Caco-2 (cell line): ENCODE measurements around the gene RAD23B. TPM values are rescaled to one million over a fixed set of nuclear protein-coding genes. Genes with fewer than 3 reads are reported as not detected.

ENCODE experiments used
- BruUV-seq: library from RNA; stranded (reverse); fragments of 400-500 nt; replicated peaks from 2 replicates; lab custom pipeline; 2021; lab: Mats Ljungman, UMichigan
- CTCF ChIA-PET: fragments of 300-600 bp; sonication (Branson Sonifier 250); formaldehyde crosslinking; loops from one replicate; lab custom pipeline; 2022; ENCODE audit warnings: antibody characterized with exemption; lab: Charles Lee
- POLR2A ChIA-PET: fragments of 300-600 bp; sonication (Branson Sonifier 250); formaldehyde crosslinking; loops from one replicate; lab custom pipeline; 2022; ENCODE audit warnings: antibody characterized with exemption; lab: Charles Lee
- DNase-seq, 2 experiments: peaks; one replicate each; pipeline versions ENCODE4 v3.0.0 to v3.0.0-alpha.2; 2020 to 2022
- H3K27me3 ChIP-seq: replicated peaks from 2 replicates; pipeline ENCODE4 v1.6.0; 2011; ENCODE audit warnings: low read length; ENCODE audit not compliant: control insufficient read depth, insufficient read depth
- H3K36me3 ChIP-seq: 2 replicates; pipeline ENCODE4 v1.5.1; 2011; ENCODE audit warnings: low read length; ENCODE audit not compliant: control insufficient read depth, insufficient read depth
- H3K4me1 ChIP-seq: fragments of 250-450 bp; sonication (Bioruptor Pico); 2 replicates; pipeline ENCODE4 v1.5.1; 2020; ENCODE audit warnings: mild to moderate bottlenecking
- H3K4me3 ChIP-seq: 2 replicates; pipeline ENCODE4 v1.5.1; 2011; ENCODE audit warnings: low read depth, mild to moderate bottlenecking, control low read depth, low read length
- H3K9me3 ChIP-seq: fragments of 250-450 bp; sonication (Bioruptor Pico); 2 replicates; pipeline ENCODE4 v1.5.1; 2020; ENCODE audit warnings: mild to moderate bottlenecking, moderate library complexity
- H3K27ac Mint-ChIP-seq: one replicate; pipeline ENCODE4 v1.8.0; 2022; ENCODE audit warnings: mixed read lengths; ENCODE audit not compliant: unreplicated experiment
- H3K27me3 Mint-ChIP-seq: one replicate; pipeline ENCODE4 v1.8.0; 2022; ENCODE audit warnings: mixed read lengths; ENCODE audit not compliant: insufficient read depth, unreplicated experiment
- H3K36me3 Mint-ChIP-seq: one replicate; pipeline ENCODE4 v1.8.0; 2022; ENCODE audit warnings: mild to moderate bottlenecking, mixed read lengths; ENCODE audit not compliant: insufficient read depth, unreplicated experiment
- H3K4me1 Mint-ChIP-seq: one replicate; pipeline ENCODE4 v1.8.0; 2022; ENCODE audit warnings: low read depth, mixed read lengths; ENCODE audit not compliant: unreplicated experiment
- H3K4me3 Mint-ChIP-seq: one replicate; pipeline ENCODE4 v1.8.0; 2022; ENCODE audit warnings: mild to moderate bottlenecking, moderate library complexity, mixed read lengths; ENCODE audit not compliant: unreplicated experiment
- H3K9me3 Mint-ChIP-seq: one replicate; pipeline ENCODE4 v1.8.0; 2022; ENCODE audit warnings: mixed read lengths; ENCODE audit not compliant: unreplicated experiment
- CTCF ChIP-seq, 2 experiments: fragments of 200-600 bp in 1 of 2; IDR thresholded peaks; 1 replicate in 1 of 2; 2 replicates in 1 of 2; pipeline versions ENCODE4 v1.5.1 to v1.8.0; 2011 to 2022; ENCODE audit warnings: antibody characterized with exemption in 1 of 2, control low read depth in 1 of 2, inconsistent platforms in 1 of 2, low read depth in 1 of 2, low read length in 1 of 2, mild to moderate bottlenecking in 1 of 2, moderate library complexity in 1 of 2; ENCODE audit not compliant: insufficient read depth in 1 of 2, severe bottlenecking in 1 of 2, unreplicated experiment in 1 of 2
- intact Hi-C: fragments of 100-400 bp; cut with micrococcal nuclease; formaldehyde crosslinking; loops from one replicate; pipeline ENCODE4 v1.10.0; 2022; ENCODE audit not compliant: unreplicated experiment
- total RNA-seq: library from RNA; stranded (reverse); gene quantifications from 2 replicates; pipeline ENCODE4 v1.2.3, GENCODE V29; 2022

RAD23B gene
- total RNA-seq, 1 experiment from 2014 or later, result 188 TPM

GRCh38 chr9:107266624-107267368 is 16.3 kb upstream of the RAD23B start:
- H3K27ac Mint-ChIP-seq, result no peak overlapping the region
- ChIA-PET POLR2A (no interaction called here), CTCF (no interaction called here)
- no peaks in the 10 kb centered on the region for H3K9me3 Mint-ChIP-seq
- Histone ChIP-seq H3K4me3 (no peak overlapping the region), H3K4me1 (peaks cover 20% of the 10 kb centered on the region), H3K27me3 (no peaks in the 10 kb centered on the region), H3K36me3 (no peaks in the 10 kb centered on the region), H3K9me3 (no peaks in the 10 kb centered on the region)
- DNase-seq, result no peak
- peaks cover 12% of the 10 kb centered on the region for H3K4me1 Mint-ChIP-seq
- H3K27me3 Mint-ChIP-seq, result no peaks in the 10 kb centered on the region
- no peaks in the 10 kb centered on the region for H3K36me3 Mint-ChIP-seq
- intact Hi-C loops, result no loop called here
- no TSS peak for BruUV-seq
- H3K4me3 Mint-ChIP-seq, result no peak overlapping the region
- no peak for TF ChIP-seq CTCF (IDR thresholded peaks at IDR 0.05; ENCODE audit: insufficient read depth in 1 of 2, low read depth in 1 of 2, low read length in 1 of 2, severe bottlenecking in 1 of 2, unreplicated experiment in 1 of 2)

DNA sequence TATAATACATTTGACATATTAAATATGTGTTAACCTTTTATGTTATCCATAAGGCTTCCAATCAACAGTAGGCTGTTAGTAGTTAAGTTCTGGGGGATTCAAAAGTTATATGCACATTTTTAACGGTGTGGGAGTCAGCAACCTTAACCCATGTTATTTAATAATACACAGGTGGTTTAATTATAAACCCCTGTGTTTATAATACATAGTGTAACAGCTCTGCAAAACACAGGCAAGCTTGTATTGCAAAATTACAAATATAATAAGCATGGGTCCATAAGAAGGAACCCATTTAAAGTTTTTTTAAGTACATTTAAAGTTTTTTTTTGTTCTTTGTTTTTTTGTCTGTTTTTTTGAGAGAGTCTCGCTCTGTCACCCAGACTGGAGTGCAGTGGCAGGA is 14.5 kb upstream of the RAD23B start:
- Histone ChIP-seq H3K4me3 (no peak overlapping the region), H3K36me3 (no peaks in the 10 kb centered on the region), H3K27me3 (no peaks in the 10 kb centered on the region), H3K4me1 (peaks cover 20% of the 10 kb centered on the region), H3K9me3 (no peaks in the 10 kb centered on the region)
- Mint-ChIP-seq H3K27me3 (no peaks in the 10 kb centered on the region), H3K4me1 (peaks cover 13% of the 10 kb centered on the region), H3K27ac (no peak overlapping the region), H3K4me3 (no peak overlapping the region), H3K36me3 (no peaks in the 10 kb centered on the region), H3K9me3 (no peaks in the 10 kb centered on the region)
- no peak for DNase-seq
- intact Hi-C loops, result loop anchor here (2.0 kb wide), 1 partner anchor 20 kb away; no protein-coding TSS in a partner anchor
- ChIA-PET CTCF (no interaction called here), POLR2A (no interaction called here)
- TF ChIP-seq CTCF (IDR thresholded peaks at IDR 0.05; ENCODE audit: insufficient read depth in 1 of 2, low read depth in 1 of 2, low read length in 1 of 2, severe bottlenecking in 1 of 2, unreplicated experiment in 1 of 2), result no peak
- no TSS peak for BruUV-seq

DNA sequence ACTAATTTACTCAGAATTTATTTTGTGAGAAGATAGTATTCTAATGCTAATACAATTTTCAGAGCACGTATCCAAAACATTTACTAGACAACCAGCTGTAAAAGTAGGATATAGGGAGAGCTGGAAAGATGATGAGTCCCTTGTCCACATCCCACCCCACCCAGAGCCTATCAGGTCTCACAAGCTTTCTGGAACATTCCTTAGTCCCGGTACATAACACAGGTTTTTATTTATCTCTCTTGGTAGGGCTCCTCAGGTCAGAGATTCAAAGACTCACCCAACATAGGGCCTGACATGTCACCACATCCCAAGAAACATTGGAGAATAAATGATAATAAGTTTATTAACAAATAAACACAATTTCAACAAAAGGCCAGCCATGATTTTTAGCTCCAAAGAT is 13.8 kb upstream of the RAD23B start:
- Histone ChIP-seq H3K4me1 (peaks cover 20% of the 10 kb centered on the region), H3K4me3 (no peak overlapping the region), H3K9me3 (no peaks in the 10 kb centered on the region), H3K27me3 (no peaks in the 10 kb centered on the region), H3K36me3 (no peaks in the 10 kb centered on the region)
- Mint-ChIP-seq H3K9me3 (no peaks in the 10 kb centered on the region), H3K4me1 (peaks cover 19% of the 10 kb centered on the region), H3K27me3 (no peaks in the 10 kb centered on the region), H3K27ac (peak overlapping the region; percentile 24), H3K36me3 (no peaks in the 10 kb centered on the region), H3K4me3 (no peak overlapping the region)
- no peak for DNase-seq
- intact Hi-C loops, result loop anchor here (2.0 kb wide), 1 partner anchor 20 kb away; no protein-coding TSS in a partner anchor
- CTCF ChIA-PET, result no interaction called here
- no peak for TF ChIP-seq CTCF (IDR thresholded peaks at IDR 0.05; ENCODE audit: insufficient read depth in 1 of 2, low read depth in 1 of 2, low read length in 1 of 2, severe bottlenecking in 1 of 2, unreplicated experiment in 1 of 2)
- no TSS peak for BruUV-seq
- POLR2A ChIA-PET, result interaction anchor here (1.3 to 2.4 kb wide), 3 partner anchors 9 to 20 kb away, joined by 3 to 8 read pairs (median 4); partner anchors contain the start of gene RAD23B
